Measurements from ENCODE around the gene PDE4D.

Gene PDE4D

GRCh38 chr5:59656351-59657254, 236.9 kb downstream of the PDE4D start:
- no peak overlapping the region for H3K4me3 ChIP-seq (ENCODE audit: low read depth, low read length)
- H3K27me3 ChIP-seq: no peaks in the 10 kb centered on the region
- H3K36me3 ChIP-seq: no peaks in the 10 kb centered on the region
- H3K4me1 ChIP-seq: peaks cover 6% of the 10 kb centered on the region
- TF ChIP-seq CTCF (IDR thresholded peaks at IDR 0.05; ENCODE audit: low read depth, low read length): no peak
- no peak for DNase-seq
- H3K9me3 ChIP-seq: no peaks in the 10 kb centered on the region

- DNase-seq: no peak
- Histone ChIP-seq H3K36me3 (no peaks in the 10 kb centered on the region), H3K9me3 (no peaks in the 10 kb centered on the region), H3K27me3 (no peaks in the 10 kb centered on the region), H3K4me3 (ENCODE audit: low read depth, low read length) (no peak overlapping the region), H3K4me1 (no peaks in the 10 kb centered on the region)
- TF ChIP-seq CTCF (IDR thresholded peaks at IDR 0.05; ENCODE audit: low read depth, low read length): no peak
Observed at GRCh38 chr5:59655693-59656309, 237.7 kb downstream of the PDE4D start.

- H3K4me3 ChIP-seq (ENCODE audit: low read depth, low read length): no peak overlapping the region
- no peaks in the 10 kb centered on the region for H3K27me3 ChIP-seq
- H3K36me3 ChIP-seq: no peaks in the 10 kb centered on the region
- TF ChIP-seq CTCF (IDR thresholded peaks at IDR 0.05; ENCODE audit: low read depth, low read length): no peak
- no peaks in the 10 kb centered on the region for H3K4me1 ChIP-seq
- no peak for DNase-seq
- H3K9me3 ChIP-seq: no peaks in the 10 kb centered on the region
Observed at GRCh38 chr5:59654691-59655090, 238.8 kb downstream of the PDE4D start.

GRCh38 chr5:59652449-59652848, 241.1 kb downstream of the PDE4D start:
- TF ChIP-seq CTCF (IDR thresholded peaks at IDR 0.05; ENCODE audit: low read depth, low read length): no peak
- no peaks in the 10 kb centered on the region for H3K4me1 ChIP-seq
- H3K27me3 ChIP-seq: no peaks in the 10 kb centered on the region
- H3K9me3 ChIP-seq: no peaks in the 10 kb centered on the region
- DNase-seq: no peak
- no peaks in the 10 kb centered on the region for H3K36me3 ChIP-seq
- H3K4me3 ChIP-seq (ENCODE audit: low read depth, low read length): no peak overlapping the region

- H3K9me3 ChIP-seq: no peaks in the 10 kb centered on the region
- H3K27me3 ChIP-seq: no peaks in the 10 kb centered on the region
- H3K4me3 ChIP-seq (ENCODE audit: low read depth, low read length): no peak overlapping the region
- no peaks in the 10 kb centered on the region for H3K36me3 ChIP-seq
- H3K4me1 ChIP-seq: no peaks in the 10 kb centered on the region
- DNase-seq: no peak
- no peak for TF ChIP-seq CTCF (IDR thresholded peaks at IDR 0.05; ENCODE audit: low read depth, low read length)
Observed at GRCh38 chr5:59648949-59649921, 244.3 kb downstream of the PDE4D start.

Measured in BE2C (cell line).